Esophagus squamous epithelium (tissue), 4 donors: Measurements from ENCODE around the gene KRT1.

Experiments
- CTCF ChIP-seq, 6 experiments: fragments of 450-650 bp in 4 of 6; fragments of 200-600 bp in 2 of 6; sonication (generic) in 2 of 6; IDR thresholded peaks; one replicate each; pipeline ENCODE4 v1.5.1; 2016 to 2019; ENCODE audit warnings: antibody characterized with exemption in 6 of 6, mild to moderate bottlenecking in 4 of 6, moderate library complexity in 4 of 6
- POLR2A ChIP-seq, 4 donors: fragments of 450-650 bp; IDR thresholded peaks; one replicate each; pipeline ENCODE4 v1.6.1; 2017; ENCODE audit warnings: antibody characterized with exemption in 4 of 4, mild to moderate bottlenecking in 4 of 4, moderate library complexity in 3 of 4

GRCh38 chr12:52698651-52699340 is 18.6 kb upstream of the KRT1 start:
- TF ChIP-seq CTCF (IDR thresholded peaks at IDR 0.05), result no peak
- no peak for TF ChIP-seq POLR2A (IDR thresholded peaks at IDR 0.05)
